Hematopoietic multipotent progenitor cell treated with erythropoietin and hydrocortisone succinate and interleukin-3 and kit ligand, for 8 days (in vitro differentiated cells): ENCODE results near the gene B3GALT6.
A peak's percentile ranks its signal among the peaks of the same experiment; 100 is the strongest.
"Not testable (repeated sequence)": the region's sequence is repeated elsewhere in the genome, so short reads cannot be mapped to it uniquely, and the experiment has no call there.

ENCODE experiments used
- DNase-seq: peaks from one replicate; pipeline ENCODE4 v3.0.0-alpha.2; 2015

The B3GALT6 gene

DNA sequence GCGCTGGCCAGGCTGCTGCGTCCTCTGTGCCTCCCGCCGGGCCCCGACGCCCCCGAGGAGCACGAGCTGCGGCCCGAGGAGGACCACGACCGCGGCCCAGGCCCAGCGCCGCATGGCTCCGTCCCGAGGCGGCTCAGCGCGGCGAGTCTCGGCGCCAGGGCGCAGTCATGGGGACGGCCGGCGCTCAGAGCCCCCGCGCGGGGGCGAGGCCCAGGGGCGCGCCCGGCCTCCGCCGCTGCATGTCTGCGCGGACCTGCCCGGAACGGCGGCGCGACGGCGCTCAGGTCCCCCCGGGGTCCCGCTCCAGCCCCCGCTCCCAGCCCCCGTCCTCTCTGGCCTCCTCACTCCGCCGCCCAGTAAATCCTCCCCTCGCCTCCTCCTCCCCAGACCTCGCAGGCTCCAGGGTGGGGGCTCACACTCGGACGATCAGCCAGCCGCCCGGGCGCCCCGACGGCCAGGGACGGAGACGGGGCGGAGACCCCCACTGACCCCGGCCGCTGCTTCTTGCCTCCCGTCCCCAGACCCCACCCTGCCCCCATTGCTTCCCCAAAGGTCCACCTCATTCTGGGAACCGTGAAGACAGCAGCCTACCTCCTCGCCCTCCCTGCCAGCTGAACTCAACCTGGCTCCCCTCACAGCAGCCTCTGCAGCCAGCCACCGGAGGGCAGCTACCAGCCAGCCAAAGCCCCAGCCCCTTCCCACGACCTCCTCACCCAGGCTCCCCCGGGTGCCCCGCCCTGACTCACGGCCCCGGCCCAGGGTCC, 14.7 kb downstream of the B3GALT6 start, which contains the start of gene C1QTNF12:
Gene C1QTNF12, minus strand, starts transcription at position 146 of the 764 bp plus-strand sequence. Its CDS starts 32 bp downstream, at position 114.
- no peak for DNase-seq

DNA sequence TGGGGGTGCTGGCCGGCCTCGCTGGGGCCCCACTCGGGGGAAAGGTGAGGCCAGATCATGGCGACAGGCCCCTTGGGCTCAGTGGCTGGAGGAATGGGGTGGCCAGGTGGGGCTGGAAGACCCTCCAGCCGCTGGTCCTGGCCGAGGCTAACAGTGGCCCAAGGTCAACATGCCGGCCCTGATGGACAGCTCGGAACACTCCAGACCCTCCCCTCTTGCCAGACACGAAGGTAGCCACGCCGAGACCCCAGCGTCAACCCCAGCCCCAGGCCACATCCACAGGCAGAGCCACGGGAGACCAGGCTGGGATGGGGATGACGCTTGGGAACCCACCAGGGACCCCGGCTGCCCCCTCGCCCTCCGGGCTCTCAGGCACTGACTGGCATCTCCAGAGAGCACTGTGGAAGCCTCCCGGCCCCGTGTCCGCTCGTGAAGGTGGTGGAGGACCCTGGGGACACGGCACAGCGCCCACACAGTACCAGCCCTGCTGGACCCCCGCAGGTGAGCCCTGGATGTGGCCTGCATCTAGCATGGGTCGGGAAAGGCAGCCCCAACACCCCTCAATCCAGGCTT, 15.4 kb downstream of the B3GALT6 start:
- no peak for DNase-seq

DNA sequence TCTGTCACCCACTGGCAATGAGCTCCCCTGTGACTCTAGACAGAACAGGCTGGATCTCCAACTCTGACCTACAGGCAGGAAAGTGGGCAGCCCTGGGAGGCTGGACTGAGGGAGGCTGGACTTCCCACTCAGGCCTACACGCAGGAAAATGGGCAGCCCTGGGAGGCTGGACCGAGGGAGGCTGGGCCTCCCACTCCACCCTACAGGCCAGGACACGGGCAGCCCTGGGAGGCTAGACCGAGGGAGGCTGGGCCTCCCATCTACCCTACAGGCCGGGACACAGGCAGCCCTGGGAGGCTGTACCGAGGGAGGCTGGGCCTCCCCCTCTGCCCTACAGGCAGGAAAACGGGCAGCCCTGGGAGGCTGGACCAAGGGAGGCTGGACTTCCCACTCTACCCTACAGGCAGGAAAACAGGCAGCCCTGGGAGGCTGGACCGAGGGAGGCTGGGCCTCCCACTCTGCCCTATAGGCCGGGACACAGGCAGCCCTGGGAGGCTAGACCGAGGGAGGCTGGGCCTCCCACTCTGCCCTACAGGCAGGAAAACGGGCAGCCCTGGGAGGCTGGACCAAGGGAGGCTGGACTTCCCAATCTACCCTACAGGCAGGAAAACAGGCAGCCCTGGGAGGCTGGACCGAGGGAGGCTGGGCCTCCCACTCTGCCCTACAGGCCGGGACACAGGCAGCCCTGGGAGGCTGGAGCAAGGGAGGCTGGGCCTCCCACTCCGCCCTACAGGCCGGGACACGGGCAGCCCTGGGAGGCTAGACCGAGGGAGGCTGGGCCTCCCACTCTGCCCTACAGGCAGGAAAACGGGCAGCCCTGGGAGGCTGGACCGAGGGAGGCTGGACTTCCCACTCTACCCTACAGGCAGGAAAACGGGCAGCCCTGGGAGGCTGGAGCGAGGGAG, 16.2 kb downstream of the B3GALT6 start:
- DNase-seq: not testable (repeated sequence)

DNA sequence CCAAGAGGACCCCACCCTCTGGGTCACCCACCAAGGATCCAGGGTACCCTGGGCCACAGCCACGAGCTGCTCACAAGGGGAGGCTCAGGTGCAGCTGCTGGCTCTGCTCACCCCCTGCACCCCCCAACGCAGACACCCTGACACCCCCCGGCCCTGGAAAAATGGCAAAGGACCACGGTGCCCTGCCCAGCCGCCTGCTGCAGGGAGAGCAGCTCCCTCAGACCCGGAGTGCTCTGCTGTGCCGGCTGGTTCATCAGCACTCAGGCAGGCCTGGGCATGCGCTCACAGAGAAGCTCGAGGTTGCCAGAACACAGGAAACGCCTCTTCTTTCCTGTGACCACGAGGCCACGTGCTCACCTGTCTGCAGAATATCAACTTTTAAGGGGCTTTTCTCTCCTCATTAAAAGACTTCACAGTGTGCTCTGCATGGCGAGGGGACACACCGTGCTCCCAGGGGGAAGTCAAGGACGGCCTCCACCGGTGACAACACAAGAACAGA, 18.8 kb downstream of the B3GALT6 start:
- peak; percentile 22 for DNase-seq

DNA sequence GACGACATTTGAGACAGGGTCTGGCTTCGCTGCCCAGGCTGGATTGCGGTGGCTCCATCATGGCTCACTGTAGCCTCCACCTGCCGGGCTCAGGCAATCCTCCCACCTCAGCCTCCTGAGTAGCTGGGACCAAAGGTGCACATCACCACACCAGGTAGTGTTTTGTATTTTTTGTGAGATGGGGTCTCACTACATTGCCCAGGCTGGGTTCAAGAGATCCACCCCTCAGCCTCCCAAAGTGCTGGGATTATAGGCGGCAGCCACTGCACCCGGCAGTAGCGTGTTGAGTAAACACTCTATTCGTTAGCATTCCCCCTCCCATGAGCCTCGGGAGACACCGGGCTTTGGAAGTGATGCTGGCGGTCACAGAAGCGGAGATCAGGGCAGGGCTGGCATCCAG, 21.3 kb downstream of the B3GALT6 start:
- DNase-seq: no peak

DNA sequence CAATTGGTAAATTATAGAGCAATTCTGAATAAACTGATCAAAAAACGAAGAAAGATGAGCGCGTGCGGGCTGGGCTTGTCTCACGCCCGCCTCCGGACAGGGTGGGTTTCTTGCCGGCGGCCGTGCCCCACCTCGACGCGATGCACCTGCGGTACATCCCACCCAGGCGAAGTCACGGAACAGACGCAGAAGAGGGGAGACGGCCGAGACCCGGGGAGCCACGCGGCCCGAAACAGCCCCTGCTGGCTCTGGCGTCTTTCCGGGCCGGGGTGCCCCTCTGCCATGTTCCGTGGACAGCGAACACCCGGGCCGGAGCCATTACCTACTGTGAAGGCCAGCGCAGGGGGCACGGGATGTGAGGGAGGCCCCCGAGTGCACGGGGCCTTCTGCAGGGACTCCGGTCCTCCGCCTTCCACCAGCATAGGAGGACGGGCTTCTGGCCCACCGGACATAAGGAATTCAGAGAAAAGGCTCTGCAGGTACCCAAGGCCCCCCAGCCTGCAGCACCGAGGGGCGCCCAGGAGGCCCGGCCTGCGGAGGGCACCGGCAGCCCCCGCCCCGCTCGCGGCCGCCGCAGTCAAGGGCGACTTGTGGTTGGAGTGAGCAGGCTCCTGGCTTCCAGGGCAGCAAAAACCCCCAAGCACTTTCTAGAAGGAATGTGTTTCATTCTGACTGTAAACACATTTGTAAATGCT, 22.1 kb downstream of the B3GALT6 start:
- no peak for DNase-seq

DNA sequence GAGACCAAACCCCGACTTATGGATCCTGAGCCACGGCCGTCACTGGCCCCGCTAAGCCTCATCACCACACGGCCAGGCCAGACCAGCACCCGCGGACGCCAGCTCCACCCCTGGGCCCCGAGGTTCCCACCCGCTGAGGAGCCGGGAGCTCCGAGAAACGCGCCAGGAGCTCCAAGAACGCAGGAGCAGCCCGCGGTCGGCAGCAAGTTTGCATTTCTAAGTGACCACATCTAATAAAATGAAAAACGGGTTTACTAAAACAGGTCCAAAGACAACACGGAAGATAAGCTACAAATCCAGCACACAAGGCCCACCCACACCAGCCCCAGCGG, 22.6 kb downstream of the B3GALT6 start:
- no peak for DNase-seq

DNA sequence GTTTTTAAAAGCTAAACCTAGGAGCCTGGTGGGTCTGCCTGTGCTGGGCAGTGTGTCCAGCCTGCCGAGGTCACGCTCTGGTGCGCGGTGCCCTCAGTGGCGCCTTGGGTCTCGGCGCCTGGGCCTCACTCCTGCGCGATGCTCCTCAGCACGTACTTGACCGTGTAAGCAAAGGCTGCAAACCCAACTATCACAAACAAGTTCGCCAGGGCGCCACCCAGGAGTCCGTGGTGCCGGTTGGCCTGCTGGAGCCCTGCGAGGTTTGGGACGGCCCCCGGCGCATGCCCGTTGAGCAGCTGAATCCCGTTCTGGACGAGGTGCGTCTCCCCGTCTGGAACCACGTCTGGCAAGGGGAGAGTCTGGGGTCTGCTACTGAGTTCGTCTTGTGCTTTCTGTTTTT, 23.0 kb downstream of the B3GALT6 start:
- DNase-seq: no peak

DNA sequence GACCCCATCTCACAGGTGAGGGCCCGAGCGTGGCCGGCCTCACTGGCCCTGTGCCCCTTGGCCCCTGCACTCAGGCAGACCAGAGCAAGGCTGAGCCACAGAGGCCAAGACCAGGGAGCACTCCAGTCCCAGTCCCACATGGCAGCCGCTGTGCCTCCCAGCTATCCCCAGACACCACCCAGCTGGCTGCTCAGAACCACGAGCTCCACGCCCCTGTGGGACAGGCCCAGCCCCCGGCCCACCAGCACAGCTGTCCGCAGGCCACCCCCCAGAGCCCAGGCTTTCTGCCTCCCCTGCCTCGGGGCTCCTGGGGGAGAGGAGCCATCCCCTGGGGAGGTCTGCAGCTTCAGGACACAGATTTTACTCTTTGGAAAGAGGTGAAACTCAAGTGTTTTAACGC, 23.6 kb downstream of the B3GALT6 start:
- no peak for DNase-seq

DNA sequence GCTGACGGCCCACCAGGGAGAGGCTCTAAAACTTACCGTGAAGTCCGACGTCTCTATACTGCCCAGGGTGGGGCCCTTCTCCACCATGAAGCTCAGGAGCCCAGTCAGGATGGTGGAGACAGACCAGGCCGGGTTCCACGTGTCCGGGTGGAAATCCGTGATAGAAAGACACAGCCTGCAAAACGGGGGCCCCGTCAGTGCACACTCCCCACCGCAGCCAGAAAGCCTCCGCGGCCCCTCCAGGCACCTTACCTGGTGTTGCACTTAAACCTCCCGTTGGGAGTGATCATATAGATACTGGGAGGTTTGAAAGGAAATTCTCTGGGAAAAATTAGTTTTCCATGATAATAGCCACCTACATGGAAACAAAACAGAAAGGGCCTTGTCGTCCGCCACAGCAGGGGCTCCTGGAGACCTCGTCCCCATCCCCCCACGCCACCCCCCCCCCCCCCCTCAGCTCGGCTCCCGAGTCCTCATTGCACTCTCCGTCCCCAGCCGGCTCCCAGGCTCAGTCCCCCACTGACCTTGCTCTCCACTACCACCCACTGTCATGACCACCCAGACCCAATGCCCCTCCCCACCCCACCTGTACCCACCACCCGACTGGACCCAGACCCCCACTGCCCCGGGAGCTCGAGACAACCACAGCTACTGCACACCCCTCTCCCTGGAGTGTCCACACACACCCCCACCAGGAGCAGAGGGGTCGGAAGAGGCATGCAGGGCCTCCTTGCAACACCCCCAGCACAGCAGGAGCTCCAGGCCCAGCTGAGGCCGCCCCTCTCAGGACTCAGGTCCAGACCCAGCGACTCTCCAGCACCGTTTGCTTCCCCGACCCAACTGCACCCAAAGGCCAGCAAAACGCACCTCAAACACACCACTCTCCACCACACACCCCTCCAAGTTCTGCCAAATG, 25.2 kb downstream of the B3GALT6 start:
- DNase-seq: no peak

DNA sequence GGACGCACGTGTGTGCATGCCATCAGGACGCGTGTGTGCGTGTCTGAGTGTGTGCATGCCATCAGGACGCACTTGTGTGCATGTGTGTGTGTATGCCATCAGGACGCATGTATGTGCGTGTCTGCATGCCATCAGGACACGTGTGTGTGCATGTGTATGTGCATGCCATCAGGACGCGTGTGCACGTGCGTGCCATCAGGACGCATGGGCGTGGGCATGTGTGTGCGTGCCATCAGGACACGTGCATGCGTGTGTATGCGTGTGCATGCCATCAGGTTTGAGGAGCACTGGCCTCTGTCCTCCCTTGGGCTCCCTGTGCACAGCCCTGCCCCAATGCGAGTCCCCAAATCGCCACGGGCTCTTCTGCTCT, 27.1 kb downstream of the B3GALT6 start:
- no peak for DNase-seq

DNA sequence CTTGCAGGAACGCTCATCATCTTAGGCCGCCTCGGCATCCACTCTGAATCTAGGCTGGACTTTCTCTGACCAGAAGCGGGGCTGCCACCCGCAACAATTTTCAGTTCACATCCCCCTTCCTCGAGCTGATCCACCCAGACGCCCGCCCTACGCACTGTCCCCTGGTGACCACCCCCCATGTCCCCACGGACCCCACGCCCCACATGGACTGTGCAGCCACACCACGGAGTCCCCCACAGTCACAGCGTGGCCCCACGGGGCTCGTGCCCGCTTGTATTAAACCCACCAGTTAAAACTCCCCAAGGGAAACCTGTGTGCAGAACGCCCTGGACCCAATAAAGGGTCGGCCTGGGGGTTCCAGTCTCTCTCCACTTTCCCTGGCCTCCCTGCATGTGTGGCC, 27.5 kb downstream of the B3GALT6 start:
- no peak for DNase-seq

DNA sequence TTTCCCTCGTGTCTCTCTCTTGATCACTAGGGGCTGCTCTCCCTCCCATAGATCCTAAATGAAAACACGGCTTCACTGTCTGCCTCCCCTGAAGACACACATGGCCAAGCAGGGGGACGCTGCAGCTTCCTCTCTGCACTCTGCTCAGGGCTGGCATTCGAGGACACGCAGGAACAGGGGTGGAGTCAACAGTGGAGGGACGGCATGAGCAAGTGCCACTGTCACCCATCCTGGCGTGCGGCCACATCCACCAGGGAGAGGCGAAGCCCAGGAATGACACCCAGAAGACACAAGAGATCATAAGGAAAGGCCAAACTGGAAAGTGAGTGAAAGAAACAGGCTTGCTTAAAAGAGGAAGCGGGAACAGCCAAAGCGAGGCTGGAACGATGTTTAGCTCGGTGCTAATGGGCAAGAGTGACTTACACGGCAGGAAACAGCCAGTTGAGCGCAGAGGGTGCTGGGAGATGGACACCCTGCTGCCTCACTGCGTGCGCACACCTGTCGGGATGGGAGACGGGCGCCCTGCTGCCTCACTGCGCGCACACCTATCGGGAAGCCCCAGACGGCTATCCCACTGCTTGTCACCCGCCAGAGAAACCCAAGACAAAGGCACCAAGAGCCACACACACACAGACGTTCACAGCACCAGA, 28.0 kb downstream of the B3GALT6 start:
- peak; percentile 65 for DNase-seq

DNA sequence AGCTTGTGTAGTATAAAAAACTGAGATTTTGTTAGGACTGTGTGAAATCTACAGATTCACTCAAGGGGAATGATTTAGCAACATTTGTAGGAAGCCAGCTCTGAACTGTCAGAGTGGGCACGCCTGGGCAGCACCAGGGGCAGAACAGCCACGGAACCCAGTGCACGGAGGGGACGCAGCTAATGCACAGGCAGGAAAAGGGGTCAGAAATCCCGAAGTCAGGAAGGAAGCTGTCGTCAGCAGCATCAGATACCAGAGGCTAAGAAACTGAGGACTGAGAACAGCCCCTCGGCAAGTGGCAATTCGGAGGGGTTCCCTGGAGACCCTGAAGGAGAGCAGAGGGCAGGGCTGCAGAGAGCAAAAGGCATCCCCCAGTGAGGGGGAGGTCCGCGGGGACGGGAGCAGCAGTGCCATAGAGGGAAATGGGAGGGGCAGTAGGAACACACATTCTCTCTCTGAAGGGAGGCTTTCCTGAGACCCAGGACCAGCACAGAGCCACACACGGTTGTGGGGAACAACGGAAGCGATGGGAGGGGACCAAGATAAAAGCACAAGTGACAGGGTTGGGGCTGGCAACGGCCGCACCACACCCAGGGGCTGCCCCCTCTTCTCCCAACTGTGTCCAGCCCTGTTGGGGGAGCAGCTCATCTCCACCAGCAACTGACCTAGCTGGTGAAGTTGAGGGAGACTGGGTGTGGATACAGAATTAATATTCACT, 29.0 kb downstream of the B3GALT6 start:
- DNase-seq: peak; percentile 94

DNA sequence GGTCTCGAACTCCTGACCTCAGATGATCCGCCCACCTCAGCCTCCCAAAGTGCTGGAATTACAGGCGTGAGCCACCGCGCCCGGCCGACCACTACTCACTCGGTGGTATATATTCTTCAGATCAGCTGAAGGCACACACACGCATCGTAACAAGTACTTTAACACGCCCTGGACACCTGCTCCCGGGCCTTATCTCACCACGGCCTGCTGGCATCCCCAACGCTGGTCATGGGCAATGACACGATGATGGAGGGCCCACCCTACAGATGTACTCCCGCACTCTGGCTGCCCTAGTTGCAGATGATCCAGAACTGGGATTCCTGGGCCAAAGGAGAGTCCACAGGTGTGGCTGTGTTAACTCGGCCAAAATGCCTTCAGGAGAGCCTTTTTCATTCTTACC, 30.0 kb downstream of the B3GALT6 start:
- peak; percentile 90 for DNase-seq

DNA sequence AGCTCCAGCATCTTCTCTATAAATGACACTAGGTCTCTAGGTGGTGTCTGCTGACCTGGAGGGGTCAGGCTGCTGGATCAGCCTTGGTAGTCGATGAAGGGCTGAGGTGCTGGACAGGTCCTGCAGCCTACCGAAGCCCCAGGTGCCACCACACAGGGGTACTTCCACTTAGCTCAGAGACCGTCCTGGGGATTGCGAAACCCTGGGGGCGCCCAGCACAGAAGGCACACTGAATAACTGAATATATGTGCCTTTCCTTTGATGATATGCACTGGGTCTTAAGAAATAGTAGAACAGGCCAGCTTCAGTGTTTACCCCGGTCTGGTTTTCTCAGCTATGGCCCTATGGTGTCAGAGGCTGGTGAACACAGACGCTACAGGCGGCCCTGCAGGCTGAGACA, 30.7 kb downstream of the B3GALT6 start:
- DNase-seq: no peak

DNA sequence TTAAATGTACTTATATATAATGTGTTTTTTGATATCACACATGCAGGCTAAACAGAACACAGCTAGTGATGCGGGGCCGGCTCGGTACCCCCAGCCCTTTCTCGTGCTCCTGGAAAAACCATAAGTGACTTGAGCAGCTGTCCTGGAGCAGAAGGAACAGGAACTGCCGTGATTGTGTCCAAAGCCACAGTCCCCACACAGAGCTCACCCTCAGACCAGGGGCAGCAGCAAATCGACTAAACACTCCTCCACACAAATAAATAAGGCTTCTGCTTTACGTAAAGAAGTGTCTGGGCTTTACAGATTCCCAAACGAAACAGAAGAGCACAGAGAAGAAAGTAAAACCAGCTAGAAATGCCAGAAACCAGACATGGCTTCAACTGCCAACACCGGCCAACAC, 32.0 kb downstream of the B3GALT6 start:
- no peak for DNase-seq

DNA sequence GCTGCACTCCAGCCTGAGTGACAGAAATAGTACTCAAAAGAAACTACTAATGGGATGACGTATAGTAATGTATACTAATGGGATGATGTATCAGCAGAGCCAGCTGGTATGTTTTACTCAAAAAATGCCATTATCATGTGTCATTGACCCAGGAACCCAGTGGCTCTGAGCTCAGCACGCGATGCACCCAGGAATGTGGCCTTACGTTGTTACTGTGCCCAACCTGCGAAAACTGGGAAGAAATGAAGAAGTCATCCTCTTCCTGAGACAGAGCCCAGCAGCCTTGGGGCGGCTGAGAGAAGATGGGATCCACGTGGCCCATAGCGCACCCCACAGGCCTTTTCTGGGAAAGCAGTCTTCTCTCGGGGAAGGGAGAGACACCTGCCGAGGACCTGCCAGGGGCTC, 32.8 kb downstream of the B3GALT6 start:
- peak; percentile 58 for DNase-seq

DNA sequence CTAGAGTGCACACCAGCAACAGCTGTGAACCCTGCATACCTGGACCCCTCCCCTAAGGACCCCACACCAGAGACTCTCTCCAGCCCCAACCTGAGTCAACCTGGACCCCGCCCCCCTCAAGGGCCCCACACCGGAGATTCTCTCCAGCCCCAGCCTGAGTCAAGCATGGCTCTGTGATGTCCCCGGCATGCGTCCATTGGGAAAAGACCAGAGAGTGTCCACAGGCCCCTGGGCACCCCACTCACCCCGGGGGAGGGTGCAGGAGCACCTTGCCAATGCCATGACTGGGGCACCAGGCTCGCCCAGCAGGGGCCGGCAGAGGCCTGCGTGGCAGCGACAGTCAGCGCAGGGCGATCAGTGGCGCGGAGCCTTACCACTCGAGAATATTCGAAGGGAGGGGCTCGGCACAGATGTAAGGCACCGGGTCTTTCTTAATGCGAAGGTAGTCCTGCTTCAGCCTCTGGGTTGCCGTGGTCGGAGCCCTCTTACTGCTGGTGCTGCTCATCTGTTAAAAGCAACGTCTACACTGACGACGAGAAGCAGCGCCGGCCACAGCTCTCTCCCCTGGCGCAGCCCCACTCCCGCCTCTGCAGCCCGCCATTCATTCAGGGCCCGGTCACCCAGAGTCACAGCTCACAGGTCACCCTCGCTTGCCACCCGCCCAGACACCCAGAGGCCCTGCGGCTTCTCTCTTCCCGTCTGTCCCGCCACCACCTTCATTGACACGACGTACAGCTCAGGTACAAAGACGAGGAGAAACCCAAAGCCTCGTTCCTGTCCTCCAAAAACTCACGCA, 35.6 kb downstream of the B3GALT6 start:
- DNase-seq: no peak

DNA sequence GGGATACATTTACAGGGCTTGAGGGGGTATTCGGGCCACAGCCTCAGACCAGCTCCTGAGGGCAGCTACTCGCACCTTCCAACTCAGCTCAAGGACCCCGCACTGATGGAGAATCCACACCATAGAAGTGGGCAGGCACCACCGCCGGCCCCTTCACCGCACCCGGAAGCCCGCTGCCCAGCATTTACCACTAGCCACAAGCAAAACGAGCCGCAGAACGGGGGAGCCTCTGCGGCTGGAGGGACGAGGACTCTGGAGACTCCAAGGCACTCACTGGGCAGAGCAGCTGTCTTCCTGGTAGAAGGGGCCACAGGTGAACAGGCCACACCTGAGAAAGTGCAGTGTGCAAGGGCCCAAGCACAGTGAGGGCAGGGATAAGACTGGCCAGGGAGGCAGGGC, 36.2 kb downstream of the B3GALT6 start:
- no peak for DNase-seq
